AG09309 (cell line): ENCODE data around the gene NOL4L.

ENCODE experiments used
- DNase-seq: peaks from one replicate; pipeline ENCODE4 v3.0.0-alpha.2; 2010; ENCODE audit warnings: low read depth
- H3K4me3 ChIP-seq: 2 replicates; pipeline ENCODE4 v1.5.1; 2011; ENCODE audit warnings: mild to moderate bottlenecking, low read depth, low read length, moderate library complexity; ENCODE audit not compliant: control insufficient read depth
- TF ChIP-seq, protein P1 (sequence below): IDR thresholded peaks from 2 replicates; pipeline ENCODE4 v1.5.1; 2011; ENCODE audit warnings: mild to moderate bottlenecking, low read depth, low read length, inconsistent platforms; ENCODE audit not compliant: insufficient read depth, control insufficient read depth; ENCODE audit errors: missing control alignments

The NOL4L gene

DNA sequence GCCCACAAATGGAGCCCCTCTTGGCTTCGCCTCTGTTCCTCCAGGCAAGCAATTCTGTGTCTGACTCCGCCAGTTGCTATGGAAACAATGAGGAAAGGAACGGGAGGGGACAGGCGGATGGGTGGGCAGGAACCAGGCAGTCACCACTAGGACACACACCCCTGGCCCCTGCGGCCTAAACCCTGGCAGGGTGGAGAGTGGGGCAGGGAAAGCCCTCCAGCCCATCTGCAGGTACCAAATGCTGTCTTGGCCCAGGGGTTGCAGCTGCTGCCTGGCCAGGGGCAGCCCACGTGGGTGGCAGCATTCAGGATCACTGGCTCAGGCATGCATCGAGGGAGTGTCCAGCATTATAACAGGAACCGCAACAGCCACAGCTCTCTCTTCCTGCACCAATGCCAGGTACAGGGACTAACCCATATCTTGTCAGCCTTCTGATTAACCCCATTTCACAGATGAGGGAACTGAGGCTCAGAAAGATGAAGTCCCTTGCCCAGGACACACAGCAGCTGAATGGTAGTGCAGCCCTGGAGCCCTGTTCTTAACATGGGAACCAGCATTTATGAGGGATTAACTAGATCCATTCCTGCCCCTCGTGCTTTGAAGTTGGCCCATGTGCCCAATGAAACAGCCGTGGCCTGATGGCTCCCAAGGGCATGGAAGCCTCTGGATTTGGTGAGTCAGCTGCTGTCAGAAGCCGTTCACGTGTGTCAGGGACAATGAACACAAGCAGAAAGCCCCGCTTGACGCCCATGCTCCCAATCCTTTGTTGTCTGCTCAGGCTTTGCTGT lies 66.3 kb downstream of the NOL4L start:
- no peak for DNase-seq
- no peak overlapping the region for H3K4me3 ChIP-seq
- TF ChIP-seq, protein P1, sequence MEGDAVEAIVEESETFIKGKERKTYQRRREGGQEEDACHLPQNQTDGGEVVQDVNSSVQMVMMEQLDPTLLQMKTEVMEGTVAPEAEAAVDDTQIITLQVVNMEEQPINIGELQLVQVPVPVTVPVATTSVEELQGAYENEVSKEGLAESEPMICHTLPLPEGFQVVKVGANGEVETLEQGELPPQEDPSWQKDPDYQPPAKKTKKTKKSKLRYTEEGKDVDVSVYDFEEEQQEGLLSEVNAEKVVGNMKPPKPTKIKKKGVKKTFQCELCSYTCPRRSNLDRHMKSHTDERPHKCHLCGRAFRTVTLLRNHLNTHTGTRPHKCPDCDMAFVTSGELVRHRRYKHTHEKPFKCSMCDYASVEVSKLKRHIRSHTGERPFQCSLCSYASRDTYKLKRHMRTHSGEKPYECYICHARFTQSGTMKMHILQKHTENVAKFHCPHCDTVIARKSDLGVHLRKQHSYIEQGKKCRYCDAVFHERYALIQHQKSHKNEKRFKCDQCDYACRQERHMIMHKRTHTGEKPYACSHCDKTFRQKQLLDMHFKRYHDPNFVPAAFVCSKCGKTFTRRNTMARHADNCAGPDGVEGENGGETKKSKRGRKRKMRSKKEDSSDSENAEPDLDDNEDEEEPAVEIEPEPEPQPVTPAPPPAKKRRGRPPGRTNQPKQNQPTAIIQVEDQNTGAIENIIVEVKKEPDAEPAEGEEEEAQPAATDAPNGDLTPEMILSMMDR: no peak

DNA sequence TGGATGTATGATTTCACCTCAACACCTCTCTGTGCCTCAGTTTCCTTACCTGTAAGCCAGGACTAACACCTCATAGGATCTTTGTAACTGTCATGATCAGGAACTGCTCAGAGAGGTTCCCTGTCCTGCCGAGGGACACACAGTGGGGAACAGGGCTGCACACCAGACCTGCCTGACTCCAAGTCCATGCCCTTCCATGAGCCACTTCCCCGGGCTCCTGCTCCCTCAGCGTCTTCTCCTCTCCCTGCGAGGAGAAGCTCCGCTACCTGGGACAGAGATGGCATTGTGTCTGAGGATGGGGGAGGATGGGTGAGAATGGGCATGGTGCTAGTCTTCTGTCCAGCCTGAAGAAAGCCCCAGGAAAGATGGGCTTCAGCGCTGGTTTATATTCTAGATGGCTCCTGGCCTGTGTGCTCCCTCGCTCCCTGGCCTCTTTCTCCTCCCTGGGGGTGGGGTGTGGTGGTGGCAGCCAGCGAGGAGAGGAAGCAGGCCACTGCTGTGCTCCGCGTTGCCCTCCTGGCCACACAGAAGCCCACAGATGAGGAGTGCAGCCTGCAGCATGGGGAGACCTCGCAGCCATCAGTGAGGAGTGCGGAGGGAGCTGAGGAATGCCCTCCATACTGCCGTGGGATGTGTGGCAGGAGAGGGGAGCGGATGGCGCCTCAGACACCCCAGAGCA lies 67.1 kb downstream of the NOL4L start:
- no peak for DNase-seq
- H3K4me3 ChIP-seq: no peak overlapping the region
- TF ChIP-seq, protein P1: no peak

DNA sequence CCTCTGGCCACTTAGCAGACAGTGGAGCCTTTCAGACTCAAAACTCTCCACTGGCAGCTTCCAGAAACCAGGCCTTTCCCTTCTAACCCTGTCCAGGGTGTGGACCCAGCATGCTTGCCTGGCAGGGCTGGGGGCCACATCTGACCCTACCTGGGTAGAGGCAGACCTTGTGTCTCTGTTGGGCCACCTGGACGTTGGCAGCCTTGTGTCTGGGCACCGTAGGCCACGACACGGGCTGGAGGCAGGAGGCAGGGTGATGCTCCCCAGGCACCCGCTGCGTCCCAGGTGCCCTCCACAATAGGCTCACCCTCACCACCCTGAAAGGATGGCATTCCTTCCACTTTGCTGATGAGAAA lies 67.6 kb downstream of the NOL4L start:
- TF ChIP-seq, protein P1: no peak
- no peak overlapping the region for H3K4me3 ChIP-seq
- DNase-seq: no peak

DNA sequence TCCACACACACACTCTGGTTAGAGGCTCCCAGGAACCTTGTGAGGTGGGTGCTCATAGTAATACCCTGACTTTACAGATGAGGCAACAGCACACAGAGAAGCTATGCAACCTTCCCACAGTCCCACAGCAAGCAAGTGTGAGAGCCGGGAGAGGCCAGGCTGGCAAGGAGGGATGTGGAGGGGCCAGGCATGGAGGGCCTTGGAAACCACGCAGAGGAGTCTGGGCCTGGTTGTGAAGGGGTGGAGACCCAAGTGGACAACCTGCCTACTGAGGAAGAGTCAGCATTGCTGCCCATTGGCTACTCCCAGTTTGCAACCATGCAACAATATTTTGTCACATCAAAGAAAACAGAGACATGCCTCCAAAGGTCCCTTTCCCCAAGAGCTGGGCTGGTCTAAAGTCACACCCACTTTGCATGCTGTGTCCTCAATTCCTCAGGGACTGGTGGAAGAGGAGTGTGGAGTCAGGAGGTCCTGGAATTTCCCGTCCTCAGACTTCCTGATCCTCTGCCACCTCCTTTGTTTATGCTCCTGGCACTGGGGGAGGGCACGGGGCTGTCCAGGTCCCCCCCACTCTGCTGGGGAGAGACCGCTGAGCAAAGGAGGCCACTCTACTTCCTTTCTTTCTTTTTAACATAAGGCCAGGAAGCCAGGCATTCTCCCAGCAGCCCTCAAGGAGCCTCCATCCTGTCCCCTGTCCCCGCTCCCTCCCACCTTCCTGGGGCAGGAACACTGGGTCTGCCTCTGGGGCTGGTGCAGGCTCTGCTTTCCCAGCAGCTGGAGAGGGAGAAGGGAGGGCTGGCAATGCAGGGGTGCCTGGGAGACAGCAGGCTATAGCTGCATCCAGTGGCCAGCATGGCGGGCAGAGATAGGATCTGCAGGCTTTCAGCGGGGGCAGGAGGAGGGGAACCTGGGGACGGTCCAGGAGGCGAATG lies 68.3 kb downstream of the NOL4L start:
- no peak overlapping the region for H3K4me3 ChIP-seq
- DNase-seq: no peak
- TF ChIP-seq, protein P1: no peak

DNA sequence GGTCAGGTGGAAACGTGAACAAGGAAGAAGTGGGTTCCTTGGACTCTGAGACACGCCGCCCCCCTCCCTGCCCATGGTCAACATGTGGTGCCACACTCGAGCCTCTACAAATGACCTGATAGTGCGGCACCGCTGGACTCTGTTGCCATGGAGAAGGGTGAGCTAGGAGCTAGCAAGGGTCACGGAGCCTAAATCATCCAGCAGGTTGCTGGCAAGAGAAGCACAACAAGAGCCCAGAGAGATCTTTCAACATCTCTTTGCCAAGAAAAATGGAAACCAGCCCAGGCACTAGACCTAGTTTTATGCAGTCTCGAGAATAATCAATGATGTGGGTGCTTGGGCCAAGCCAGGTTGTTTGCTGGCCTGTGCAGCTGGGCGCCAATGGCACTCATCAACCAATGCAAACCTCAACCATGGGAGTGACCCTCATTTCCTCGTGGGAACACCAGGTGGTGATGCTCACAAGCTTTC lies 69.5 kb downstream of the NOL4L start:
- DNase-seq: no peak
- H3K4me3 ChIP-seq: no peak overlapping the region
- TF ChIP-seq, protein P1: no peak

DNA sequence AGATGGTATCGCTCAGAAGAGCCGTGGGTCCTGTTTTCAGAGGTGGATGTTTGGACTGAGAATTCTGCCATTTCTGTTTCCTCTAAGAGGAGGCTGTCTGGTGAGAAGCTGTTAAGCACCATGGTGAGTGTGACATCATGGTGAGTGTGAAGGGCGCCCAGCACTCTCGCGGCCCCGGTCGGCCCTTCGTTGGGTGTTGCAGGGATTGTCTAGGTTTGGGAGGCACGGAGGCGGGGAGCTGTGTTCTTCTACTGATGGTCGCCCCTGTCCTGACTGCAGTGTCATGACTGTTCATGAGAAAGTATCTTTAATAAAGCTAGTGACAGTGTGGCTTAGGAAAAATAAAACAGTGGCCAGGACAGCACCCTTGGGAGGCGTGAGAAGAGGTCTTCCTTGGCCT lies 70.4 kb downstream of the NOL4L start:
- no peak overlapping the region for H3K4me3 ChIP-seq
- no peak for DNase-seq
- TF ChIP-seq, protein P1: no peak
